Bone marrow (tissue), 2 donors: Measurements from ENCODE around the gene MIDN.
"Not testable (repeated sequence)": the region's sequence is repeated elsewhere in the genome, so short reads cannot be mapped to it uniquely, and the experiment has no call there.

Source experiments
- DNase-seq, 2 donors: peaks; one replicate each; lab custom pipeline; 2025; lab: John Stamatoyannopoulos, UW

MIDN gene

DNA sequence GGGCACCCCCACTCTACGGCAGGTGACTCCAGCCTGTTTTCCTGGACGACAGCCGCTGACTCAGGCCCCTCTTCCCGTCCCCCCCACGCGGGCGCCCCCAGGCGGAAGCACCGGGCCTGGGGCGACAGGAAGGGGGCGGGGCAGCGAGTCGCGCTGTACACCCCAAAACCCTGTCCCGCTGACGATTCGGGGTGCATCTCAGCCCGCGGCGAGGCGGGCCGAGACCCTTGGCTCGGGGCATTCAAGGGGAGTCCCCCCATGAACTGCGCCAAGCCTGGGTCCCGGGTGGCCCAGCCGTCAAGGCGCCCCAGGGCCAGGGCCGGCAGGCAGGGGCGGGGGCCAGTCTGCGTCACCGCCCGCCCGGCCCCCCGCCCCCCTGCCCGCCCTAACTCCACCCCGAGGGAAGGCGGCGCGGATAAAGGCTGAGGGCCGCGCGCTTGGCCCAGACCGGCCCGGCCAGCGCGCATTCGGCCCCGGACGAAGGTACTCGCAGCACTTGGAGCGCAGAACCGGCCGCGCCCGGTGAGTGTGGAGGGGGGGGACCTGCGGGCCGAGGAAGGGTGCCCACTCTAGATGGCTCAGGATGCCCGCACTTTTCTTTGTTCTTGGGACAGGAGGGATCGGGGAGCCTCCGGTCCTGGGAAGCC is at the start of gene MIDN:
TSS of gene MIDN (plus strand) at position 445 of the 647 bp plus-strand sequence. CDS start 1,714 bp downstream, outside the sequence.
- peak; percentile 83 to 95 for DNase-seq

DNA sequence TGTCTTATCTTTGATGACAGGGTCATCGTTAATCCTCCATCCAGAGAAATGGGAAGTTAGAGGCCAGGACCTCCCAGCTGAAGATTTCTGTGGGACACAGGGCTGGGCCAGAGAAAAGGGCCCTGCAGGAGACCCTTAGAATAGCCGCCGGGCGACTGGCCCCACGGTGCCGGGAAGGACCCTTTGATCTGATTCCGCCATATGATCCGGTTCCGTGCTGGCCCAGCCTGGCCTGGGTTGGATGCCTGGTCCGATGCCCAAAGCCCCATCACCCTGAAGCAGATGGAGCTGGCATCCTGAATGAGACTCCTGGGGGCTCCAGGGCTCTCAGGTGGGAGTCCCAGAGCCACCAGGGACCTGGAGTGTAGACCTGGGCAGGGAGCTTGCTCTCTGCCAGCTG is 48.9 kb upstream of the MIDN start:
- no peak for DNase-seq

DNA sequence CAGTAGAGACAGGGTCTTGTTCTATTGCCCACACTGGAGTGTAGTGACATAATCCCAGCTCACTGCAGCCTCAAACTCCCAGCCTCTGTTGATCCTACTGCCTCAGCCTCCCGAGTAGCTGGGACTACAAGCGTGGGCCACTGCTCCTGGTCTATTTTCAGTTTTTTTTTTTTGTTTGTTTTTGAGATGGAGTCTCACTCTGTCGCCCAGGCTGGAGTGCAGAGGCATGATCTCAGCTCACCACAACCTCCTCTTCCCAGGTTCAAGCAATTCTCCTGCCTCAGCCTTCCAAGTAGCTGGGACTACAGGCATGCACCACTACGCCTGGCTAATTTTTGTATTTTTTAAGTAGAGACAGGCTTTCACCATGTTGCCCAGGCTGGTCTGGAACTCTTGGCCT is 47.8 kb upstream of the MIDN start:
- DNase-seq: not testable (repeated sequence)

DNA sequence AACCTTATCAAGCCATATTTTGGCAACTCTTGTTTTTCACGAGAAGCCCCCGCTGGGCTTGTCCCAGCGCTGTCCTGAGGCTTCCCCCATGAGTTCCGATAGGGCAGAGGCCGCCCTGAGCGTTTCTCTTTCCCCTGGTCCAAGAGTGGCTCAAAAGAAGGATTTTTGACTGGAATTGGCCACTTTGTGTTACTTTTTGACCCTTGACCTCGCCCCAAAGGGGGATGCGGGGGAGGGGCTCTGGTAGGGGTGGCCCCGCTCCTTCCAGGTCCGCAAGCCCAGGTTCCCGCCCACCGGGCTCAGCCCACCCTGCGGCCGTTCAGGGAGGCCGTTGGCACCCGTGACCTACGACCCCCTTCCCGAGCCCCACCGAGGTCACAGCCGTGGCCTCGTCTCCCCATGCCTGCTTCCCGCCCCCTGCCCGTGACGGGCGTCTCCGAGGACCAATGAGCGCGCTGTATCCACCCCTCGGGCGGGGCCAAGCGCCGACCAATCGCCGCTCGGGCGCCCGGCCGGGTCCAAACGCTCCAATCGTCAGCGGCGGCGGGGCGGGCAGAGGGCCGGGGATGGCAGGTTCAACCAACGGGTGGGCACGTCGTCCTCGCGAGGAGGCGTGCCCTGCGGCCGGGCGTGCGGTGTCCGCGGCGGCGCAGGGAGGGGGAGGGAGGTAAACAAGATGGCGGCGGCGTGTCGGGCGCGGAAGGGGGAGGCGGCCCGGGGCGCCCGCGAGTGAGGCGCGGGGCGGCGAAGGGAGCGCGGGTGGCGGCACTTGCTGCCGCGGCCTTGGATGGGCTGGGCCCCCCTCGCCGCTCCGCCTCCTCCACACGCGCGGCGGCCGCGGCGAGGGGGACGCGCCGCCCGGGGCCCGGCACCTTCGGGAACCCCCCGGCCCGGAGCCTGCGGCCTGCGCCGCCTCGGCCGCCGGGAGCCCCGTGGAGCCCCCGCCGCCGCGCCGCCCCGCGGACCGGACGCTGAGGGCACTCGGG is 43.0 kb upstream of the MIDN start, which contains the start of gene STK11:
TSS of gene STK11 (plus strand) at position 665 of the 986 bp plus-strand sequence. CDS start 1,136 bp downstream, outside the sequence.
- DNase-seq: peak; percentile 92 to 96

DNA sequence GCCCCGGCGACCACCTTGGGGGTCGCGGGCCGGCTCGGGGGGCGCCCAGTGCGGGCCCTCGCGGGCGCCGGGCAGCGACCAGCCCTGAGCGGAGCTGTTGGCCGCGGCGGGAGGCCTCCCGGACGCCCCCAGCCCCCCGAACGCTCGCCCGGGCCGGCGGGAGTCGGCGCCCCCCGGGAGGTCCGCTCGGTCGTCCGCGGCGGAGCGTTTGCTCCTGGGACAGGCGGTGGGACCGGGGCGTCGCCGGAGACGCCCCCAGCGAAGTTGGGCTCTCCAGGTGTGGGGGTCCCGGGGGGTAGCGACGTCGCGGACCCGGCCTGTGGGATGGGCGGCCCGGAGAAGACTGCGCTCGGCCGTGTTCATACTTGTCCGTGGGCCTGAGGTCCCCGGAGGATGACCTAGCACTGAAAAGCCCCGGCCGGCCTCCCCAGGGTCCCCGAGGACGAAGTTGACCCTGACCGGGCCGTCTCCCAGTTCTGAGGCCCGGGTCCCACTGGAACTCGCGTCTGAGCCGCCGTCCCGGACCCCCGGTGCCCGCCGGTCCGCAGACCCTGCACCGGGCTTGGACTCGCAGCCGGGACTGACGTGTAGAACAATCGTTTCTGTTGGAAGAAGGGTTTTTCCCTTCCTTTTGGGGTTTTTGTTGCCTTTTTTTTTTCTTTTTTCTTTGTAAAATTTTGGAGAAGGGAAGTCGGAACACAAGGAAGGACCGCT is 42.1 kb upstream of the MIDN start:
- DNase-seq: no peak

DNA sequence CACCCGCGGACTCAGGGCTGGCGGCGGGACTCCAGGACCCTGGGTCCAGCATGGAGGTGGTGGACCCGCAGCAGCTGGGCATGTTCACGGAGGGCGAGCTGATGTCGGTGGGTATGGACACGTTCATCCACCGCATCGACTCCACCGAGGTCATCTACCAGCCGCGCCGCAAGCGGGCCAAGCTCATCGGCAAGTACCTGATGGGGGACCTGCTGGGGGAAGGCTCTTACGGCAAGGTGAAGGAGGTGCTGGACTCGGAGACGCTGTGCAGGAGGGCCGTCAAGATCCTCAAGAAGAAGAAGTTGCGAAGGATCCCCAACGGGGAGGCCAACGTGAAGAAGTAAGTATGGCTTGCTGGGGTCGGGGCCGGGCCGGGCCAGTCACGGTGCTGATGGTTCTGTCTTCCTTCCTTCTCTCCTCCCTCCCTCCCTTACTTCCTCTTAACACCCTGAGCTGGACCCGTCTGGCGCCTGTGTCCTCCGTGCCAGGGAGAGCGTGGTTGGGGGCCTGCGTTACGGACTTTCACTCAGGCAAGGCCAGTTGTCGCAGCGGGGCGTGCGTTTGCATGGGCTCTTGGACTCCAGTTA is 41.4 kb upstream of the MIDN start:
- DNase-seq: peak; percentile 32 to 46

DNA sequence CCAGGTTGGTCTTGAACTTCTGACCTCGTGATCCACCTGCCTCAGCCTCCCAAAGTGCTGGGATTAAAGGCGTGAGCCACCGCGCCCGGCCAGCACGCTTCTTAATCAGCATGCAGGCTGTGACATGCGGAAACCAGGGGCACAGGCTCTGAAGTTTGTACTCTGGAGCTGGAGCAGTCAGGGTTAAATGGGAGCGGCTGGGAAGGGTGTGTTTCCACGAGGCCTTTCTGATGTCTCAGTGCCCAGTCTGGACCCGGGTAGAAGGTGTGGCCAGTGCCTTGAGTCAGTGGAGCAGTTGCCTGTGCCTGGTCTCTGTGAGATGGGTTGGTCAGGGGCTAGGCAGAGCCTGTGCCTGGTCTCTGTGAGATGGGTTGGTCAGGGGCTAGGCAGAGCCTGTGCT is 39.6 kb upstream of the MIDN start:
- not testable (repeated sequence) for DNase-seq

DNA sequence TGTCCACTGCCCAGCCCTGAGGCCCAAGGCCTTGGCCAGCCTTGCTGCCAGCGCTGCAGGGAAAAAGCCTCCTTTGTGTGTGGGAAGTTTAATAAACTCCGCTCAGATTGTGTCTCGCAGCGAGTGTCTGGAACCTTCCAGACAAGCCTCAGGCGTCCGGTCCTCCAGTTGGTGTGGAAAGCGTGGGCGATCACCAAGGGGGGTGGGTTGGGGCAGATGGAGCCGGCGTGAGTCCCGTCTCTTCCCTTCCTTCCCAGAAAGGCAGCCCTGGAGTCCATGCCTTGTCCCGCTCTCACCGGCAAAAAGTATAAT is 38.2 kb upstream of the MIDN start:
- no peak for DNase-seq

- no peak for DNase-seq
Observed at GRCh38 chr19:1211494-1212234, 36.7 kb upstream of the MIDN start.

DNA sequence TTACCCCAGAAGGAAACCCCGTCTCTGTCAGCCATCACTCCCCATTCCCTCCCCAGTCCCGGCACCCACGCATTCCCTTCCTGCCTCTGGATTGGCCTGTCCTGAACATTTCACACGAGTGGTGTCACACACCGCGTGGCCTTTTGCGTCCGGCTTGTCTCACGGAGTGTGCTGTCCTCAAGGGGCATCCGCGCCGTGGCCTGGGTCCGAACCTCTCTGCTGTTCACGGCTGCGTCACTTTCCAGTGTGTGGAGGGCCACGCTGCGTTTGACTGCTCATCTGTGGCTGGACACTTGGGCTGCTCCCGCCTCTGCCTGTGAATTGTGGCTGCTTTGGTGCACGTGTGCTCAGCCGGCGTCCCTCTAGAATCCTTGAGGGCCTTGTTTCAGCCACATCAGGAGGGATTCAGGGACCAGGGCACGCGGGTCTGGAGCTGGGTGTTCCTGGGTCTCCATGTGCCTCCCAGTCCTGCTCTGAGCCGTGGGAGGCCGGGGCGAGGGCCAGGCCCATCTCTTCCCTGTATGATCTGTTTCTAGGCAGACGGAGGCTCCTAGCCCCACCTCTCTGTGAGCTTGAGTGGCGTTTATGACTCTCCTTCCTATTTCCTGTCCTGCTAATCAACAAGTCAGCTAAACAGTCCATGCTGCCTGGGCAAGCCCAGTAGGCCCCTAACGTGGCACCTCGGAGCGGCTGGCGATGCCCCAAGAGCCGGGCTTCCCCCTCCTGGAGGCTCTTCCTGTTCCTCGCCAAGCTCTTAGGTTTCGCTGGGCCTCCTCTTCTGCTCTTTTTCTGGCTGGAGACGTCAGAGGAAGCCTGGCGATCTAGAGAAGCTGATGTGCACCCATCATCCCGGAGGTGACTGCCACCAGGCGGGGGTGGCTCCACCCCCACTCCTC is 34.7 kb upstream of the MIDN start:
- DNase-seq: peak; percentile 44 to 94

DNA sequence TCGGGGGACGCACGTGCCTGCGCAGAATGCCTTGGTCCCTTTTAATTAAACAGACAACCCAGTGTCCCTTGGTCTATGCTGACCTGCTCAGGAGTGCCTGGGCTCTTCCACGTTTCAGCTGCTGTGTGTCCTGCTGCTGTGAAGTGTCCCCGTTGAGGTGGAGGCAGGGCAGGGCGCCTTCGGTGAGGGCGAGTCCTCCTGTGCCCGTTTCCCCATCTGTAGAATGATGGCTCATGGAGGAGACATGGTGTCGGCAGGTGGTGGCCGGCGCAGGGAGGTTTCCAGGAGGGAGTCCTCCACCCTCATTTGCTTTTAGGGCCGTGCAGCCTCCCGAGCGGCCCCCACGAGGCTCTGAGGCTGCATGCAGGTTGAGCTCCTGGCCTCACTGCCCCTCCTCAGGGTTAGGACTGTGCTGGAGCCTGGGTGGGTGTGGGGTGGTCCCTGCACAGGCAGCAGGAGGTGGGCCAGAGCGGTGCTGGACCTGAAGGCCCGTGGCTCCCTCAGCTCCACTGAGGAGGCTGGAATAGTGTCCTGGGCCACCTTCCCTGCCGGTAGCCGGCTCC is 34.0 kb upstream of the MIDN start:
- no peak for DNase-seq

GRCh38 chr19:1214862-1215731 is 33.3 kb upstream of the MIDN start:
- DNase-seq: no peak

GRCh38 chr19:1216756-1217155 is 31.6 kb upstream of the MIDN start:
- no peak for DNase-seq

- DNase-seq: no peak
Observed at GRCh38 chr19:1217366-1217765, 31.0 kb upstream of the MIDN start.

GRCh38 chr19:1218751-1219567 is 29.4 kb upstream of the MIDN start:
- DNase-seq: no peak

DNA sequence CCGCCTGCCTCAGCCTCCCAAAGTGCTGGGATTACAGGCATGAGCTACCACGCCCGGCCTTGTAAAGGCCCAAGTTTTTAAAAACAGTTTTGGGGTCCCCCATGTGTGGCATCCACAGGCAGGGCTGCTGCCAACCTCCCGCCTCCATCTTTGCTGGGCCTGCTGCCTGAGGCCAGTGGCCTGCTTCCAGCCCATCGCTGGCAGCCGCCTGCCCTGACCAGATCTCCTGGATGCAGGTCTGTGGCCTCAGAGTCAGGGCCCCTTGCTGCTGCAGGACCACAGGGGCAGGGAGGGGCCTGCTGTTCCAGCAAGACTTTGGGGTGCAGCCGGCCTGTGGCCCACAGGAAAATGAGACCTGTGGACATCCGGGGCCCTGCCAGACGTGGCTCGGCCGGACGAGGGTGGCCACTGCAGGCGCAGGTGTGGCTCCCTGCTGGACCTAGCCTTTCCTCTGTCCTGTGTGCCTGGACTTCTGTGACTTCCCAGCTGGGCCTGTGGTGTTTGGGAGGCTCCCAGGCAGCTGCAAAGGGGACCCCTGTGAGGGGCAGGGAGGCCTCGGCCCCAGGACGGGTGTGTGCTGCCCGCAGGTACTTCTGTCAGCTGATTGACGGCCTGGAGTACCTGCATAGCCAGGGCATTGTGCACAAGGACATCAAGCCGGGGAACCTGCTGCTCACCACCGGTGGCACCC is 28.5 kb upstream of the MIDN start:
- DNase-seq: no peak

GRCh38 chr19:1220477-1220930 is 27.9 kb upstream of the MIDN start:
- no peak for DNase-seq
